Coronary artery (tissue), 2 donors: Measurements from ENCODE around the gene NT5C1B.

ENCODE experiments used
- DNase-seq: peaks from one replicate; pipeline ENCODE4 v3.0.0-alpha.2; 2017; ENCODE audit warnings: low spot score
- H3K27ac ChIP-seq, 2 donors: fragments of 200-600 bp; sonication (generic); one replicate each; pipeline ENCODE4 v1.5.1; 2016 to 2019
- H3K4me3 ChIP-seq: fragments of 200-600 bp; sonication (generic); 2 replicates; pipeline ENCODE4 v1.5.1; 2016; ENCODE audit warnings: mild to moderate bottlenecking, moderate library complexity
- CTCF ChIP-seq: fragments of 200-600 bp; sonication (generic); IDR thresholded peaks from one replicate; pipeline ENCODE4 v1.5.1; 2019; ENCODE audit warnings: antibody characterized with exemption

The NT5C1B gene

GRCh38 chr2:18545384-18545783, 44.0 kb downstream of the NT5C1B start:
- no peak for TF ChIP-seq CTCF
- H3K4me3 ChIP-seq: no peak overlapping the region
- no peak overlapping the region for H3K27ac ChIP-seq
- DNase-seq: no peak

- no peak for TF ChIP-seq CTCF
- no peak overlapping the region for H3K27ac ChIP-seq
- DNase-seq: no peak
- no peak overlapping the region for H3K4me3 ChIP-seq
Observed at GRCh38 chr2:18544171-18544570, 45.2 kb downstream of the NT5C1B start.

GRCh38 chr2:18540872-18541271, 48.5 kb downstream of the NT5C1B start:
- TF ChIP-seq CTCF: no peak
- Histone ChIP-seq H3K27ac (no peak overlapping the region), H3K4me3 (no peak overlapping the region)
- no peak for DNase-seq

GRCh38 chr2:18536697-18537096, 52.7 kb downstream of the NT5C1B start:
- TF ChIP-seq CTCF: no peak
- no peak overlapping the region for H3K27ac ChIP-seq
- no peak overlapping the region for H3K4me3 ChIP-seq
- no peak for DNase-seq

- DNase-seq: no peak
- Histone ChIP-seq H3K27ac (no peak overlapping the region), H3K4me3 (no peak overlapping the region)
Observed at GRCh38 chr2:18536100-18536499, 53.3 kb downstream of the NT5C1B start.

GRCh38 chr2:18531194-18531593, 58.2 kb downstream of the NT5C1B start:
- no peak overlapping the region for H3K27ac ChIP-seq
- no peak overlapping the region for H3K4me3 ChIP-seq
- DNase-seq: no peak
- no peak for TF ChIP-seq CTCF

More at GRCh38 chr2:18536100-18536499, 53.3 kb downstream of the NT5C1B start:
- no peak for TF ChIP-seq CTCF

GRCh38 chr2:18527822-18528221, 61.5 kb downstream of the NT5C1B start:
- Histone ChIP-seq H3K27ac (no peak overlapping the region), H3K4me3 (no peak overlapping the region)
- no peak for DNase-seq
- TF ChIP-seq CTCF: no peak
